Limb (tissue), 2 donors: Measurements from ENCODE around the gene RPS2.
"Not testable (repeated sequence)": the region's sequence is repeated elsewhere in the genome, so short reads cannot be mapped to it uniquely, and the experiment has no call there.

Source experiments
- DNase-seq, 2 donors: peaks; one replicate each; pipeline ENCODE4 v3.0.0-alpha.2; 2016; ENCODE audit errors: extremely low spot score in 2 of 2

The RPS2 gene

GRCh38 chr16:1942810-1943726 is 21.6 kb downstream of the RPS2 start, which contains the start of gene MSRB1:
TSS of gene MSRB1 (minus strand) at chr16:1943199. CDS start at chr16:1943156, 43 bp downstream.
- peak; percentile 99 for DNase-seq

GRCh38 chr16:1942047-1942809 is 22.4 kb downstream of the RPS2 start:
- peak in 1 of 2 donors; percentile 32 for DNase-seq

GRCh38 chr16:1941162-1942046 is 23.2 kb downstream of the RPS2 start:
- peak in 1 of 2 donors; percentile 27 for DNase-seq

GRCh38 chr16:1940273-1941161 is 24.1 kb downstream of the RPS2 start:
- DNase-seq, result peak in 1 of 2 donors; percentile 28

- DNase-seq, result not testable (repeated sequence)
These were observed 24.8 kb downstream of the RPS2 start for GRCh38 chr16:1939833-1940232.

- no peak for DNase-seq
These were observed 25.7 kb downstream of the RPS2 start for GRCh38 chr16:1938910-1939309.

GRCh38 chr16:1938316-1938715 is 26.3 kb downstream of the RPS2 start:
- DNase-seq, result no peak

- no peak for DNase-seq
These were observed 27.6 kb downstream of the RPS2 start for GRCh38 chr16:1936945-1937479.

GRCh38 chr16:1933097-1933661 is 31.4 kb downstream of the RPS2 start:
- DNase-seq, result peak in 1 of 2 donors; percentile 28

- peak in 1 of 2 donors; percentile 24 for DNase-seq
These were observed 32.3 kb downstream of the RPS2 start for GRCh38 chr16:1932050-1933028.

- peak in 1 of 2 donors; percentile 35 for DNase-seq
These were observed 34.3 kb downstream of the RPS2 start for GRCh38 chr16:1930338-1930720.

GRCh38 chr16:1929578-1930337 is 34.9 kb downstream of the RPS2 start:
- DNase-seq, result peak; percentile 86 to 97

- no peak for DNase-seq
These were observed 35.5 kb downstream of the RPS2 start for GRCh38 chr16:1929105-1929504.

GRCh38 chr16:1926271-1926670 is 38.4 kb downstream of the RPS2 start:
- DNase-seq, result no peak

GRCh38 chr16:1924095-1924494 is 40.5 kb downstream of the RPS2 start:
- no peak for DNase-seq

- DNase-seq, result peak; percentile 71 to 72
These were observed 41.2 kb downstream of the RPS2 start for GRCh38 chr16:1923299-1924034.

GRCh38 chr16:1922357-1922756 is 42.3 kb downstream of the RPS2 start:
- no peak for DNase-seq
